NOMO-1 treated with DMSO at 0.1 percent for 48 hours (cell line): ENCODE results near the gene OSBP2.

Experiments used
- DNase-seq: peaks from one replicate; lab custom pipeline; 2025; ENCODE audit not compliant: unreplicated experiment; lab: John Stamatoyannopoulos, UW

Gene OSBP2

GRCh38 chr22:30802202-30803166 is 107.8 kb downstream of the OSBP2 start:
- peak; percentile 84 for DNase-seq

GRCh38 chr22:30803679-30804078 is 109.0 kb downstream of the OSBP2 start:
- no peak for DNase-seq

- DNase-seq: no peak
Observed at GRCh38 chr22:30804626-30805025, 110.0 kb downstream of the OSBP2 start.

- peak; percentile 2 for DNase-seq
Observed at GRCh38 chr22:30806391-30806861, 111.8 kb downstream of the OSBP2 start.

GRCh38 chr22:30809086-30809485 is 114.4 kb downstream of the OSBP2 start:
- no peak for DNase-seq

- DNase-seq: no peak
Observed at GRCh38 chr22:30810105-30810504, 115.4 kb downstream of the OSBP2 start.

- DNase-seq: no peak
Observed at GRCh38 chr22:30813936-30814335, 119.3 kb downstream of the OSBP2 start.

GRCh38 chr22:30816413-30816812 is 121.7 kb downstream of the OSBP2 start:
- no peak for DNase-seq

- no peak for DNase-seq
Observed at GRCh38 chr22:30821381-30821780, 126.7 kb downstream of the OSBP2 start.

GRCh38 chr22:30821863-30822215 is 127.2 kb downstream of the OSBP2 start:
- no peak for DNase-seq

GRCh38 chr22:30822216-30823014 is 127.7 kb downstream of the OSBP2 start:
- DNase-seq: no peak

GRCh38 chr22:30823015-30823370 is 128.3 kb downstream of the OSBP2 start:
- no peak for DNase-seq

GRCh38 chr22:30824096-30824495 is 129.4 kb downstream of the OSBP2 start:
- no peak for DNase-seq

- no peak for DNase-seq
Observed at GRCh38 chr22:30824711-30825110, 130.0 kb downstream of the OSBP2 start.

- no peak for DNase-seq
Observed at GRCh38 chr22:30825711-30826505, 131.2 kb downstream of the OSBP2 start.

GRCh38 chr22:30826670-30827355 is 132.1 kb downstream of the OSBP2 start:
- DNase-seq: no peak

- no peak for DNase-seq
Observed at GRCh38 chr22:30827646-30828045, 133.0 kb downstream of the OSBP2 start.

- no peak for DNase-seq
Observed at GRCh38 chr22:30828187-30829155, 133.8 kb downstream of the OSBP2 start.

- DNase-seq: no peak
Observed at GRCh38 chr22:30829901-30830550, 135.4 kb downstream of the OSBP2 start.
